ENCODE results near the gene CNRIP1.

GRCh38 chr2:68325056-68325455, 5.3 kb upstream of the CNRIP1 start:
- TF ChIP-seq CTCF (IDR thresholded peaks at IDR 0.05) (no peak), POLR2AphosphoS5 (IDR thresholded peaks at IDR 0.05) (no peak), POLR2A (IDR thresholded peaks at IDR 0.05) (no peak)
